Prostate gland (tissue), 2 donors: ENCODE measurements around the gene TYW5.

Experiments
- POLR2A ChIP-seq: fragments of 450-650 bp; IDR thresholded peaks from one replicate; pipeline ENCODE4 v1.6.1; 2016; ENCODE audit warnings: antibody characterized with exemption, mild to moderate bottlenecking
- POLR2AphosphoS5 ChIP-seq: sonication (generic); formaldehyde crosslinking; IDR thresholded peaks from one replicate; pipeline ENCODE4 v1.6.1; 2017; ENCODE audit warnings: antibody characterized with exemption
- TF ChIP-seq, protein P1 (sequence below), 4 experiments: fragments of 200-600 bp in 2 of 4; fragments of 450-650 bp in 2 of 4; sonication (generic) in 2 of 4; IDR thresholded peaks; 1 replicate in 3 of 4; 2 replicates in 1 of 4; pipeline ENCODE4 v1.5.1; 2016 to 2019; ENCODE audit warnings: antibody characterized with exemption in 4 of 4, mild to moderate bottlenecking in 2 of 4, moderate library complexity in 2 of 4

DNA sequence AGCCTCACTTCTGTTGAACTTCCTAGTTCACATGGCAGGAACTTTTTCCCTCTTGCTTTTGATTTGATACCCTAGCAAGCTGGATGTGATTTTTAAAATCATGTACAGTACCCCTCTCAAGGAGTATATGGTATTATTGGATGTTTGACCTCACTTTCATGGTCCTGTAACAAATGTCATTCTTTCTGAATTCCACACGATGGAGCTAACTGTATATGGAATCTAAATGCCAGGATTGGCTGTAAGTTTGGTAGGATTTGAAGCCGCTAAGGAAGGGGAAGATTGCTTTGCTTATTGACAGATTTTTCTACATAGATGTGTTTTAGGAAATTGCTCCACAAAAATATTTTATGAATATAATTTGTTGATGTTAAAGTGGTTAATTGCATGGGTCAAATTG, 18.4 kb upstream of the TYW5 start:
- TF ChIP-seq, protein P1, sequence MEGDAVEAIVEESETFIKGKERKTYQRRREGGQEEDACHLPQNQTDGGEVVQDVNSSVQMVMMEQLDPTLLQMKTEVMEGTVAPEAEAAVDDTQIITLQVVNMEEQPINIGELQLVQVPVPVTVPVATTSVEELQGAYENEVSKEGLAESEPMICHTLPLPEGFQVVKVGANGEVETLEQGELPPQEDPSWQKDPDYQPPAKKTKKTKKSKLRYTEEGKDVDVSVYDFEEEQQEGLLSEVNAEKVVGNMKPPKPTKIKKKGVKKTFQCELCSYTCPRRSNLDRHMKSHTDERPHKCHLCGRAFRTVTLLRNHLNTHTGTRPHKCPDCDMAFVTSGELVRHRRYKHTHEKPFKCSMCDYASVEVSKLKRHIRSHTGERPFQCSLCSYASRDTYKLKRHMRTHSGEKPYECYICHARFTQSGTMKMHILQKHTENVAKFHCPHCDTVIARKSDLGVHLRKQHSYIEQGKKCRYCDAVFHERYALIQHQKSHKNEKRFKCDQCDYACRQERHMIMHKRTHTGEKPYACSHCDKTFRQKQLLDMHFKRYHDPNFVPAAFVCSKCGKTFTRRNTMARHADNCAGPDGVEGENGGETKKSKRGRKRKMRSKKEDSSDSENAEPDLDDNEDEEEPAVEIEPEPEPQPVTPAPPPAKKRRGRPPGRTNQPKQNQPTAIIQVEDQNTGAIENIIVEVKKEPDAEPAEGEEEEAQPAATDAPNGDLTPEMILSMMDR (IDR thresholded peaks at IDR 0.05): peak in 3 of 4 experiments; percentile 22 to 75 (median 57)
- TF ChIP-seq POLR2A (no peak), POLR2AphosphoS5 (no peak)
